HepG2 (cell line): Measurements from ENCODE around the gene MARCHF9. TPM values are rescaled to one million over a fixed set of nuclear protein-coding genes. Genes with fewer than 3 reads are reported as not detected.

Experiments used
- ATF3 ChIP-seq: sonication (generic); formaldehyde crosslinking; IDR thresholded peaks from 2 replicates; pipeline ENCODE4 v1.4.0; 2020; ENCODE audit warnings: missing genetic modification reagents
- ATF5 ChIP-seq: sonication (generic); formaldehyde crosslinking; IDR thresholded peaks from 2 replicates; pipeline ENCODE4 v1.4.0; 2020; ENCODE audit warnings: mild to moderate bottlenecking, low read depth, missing genetic modification reagents
- CBFB ChIP-seq: sonication (generic); formaldehyde crosslinking; IDR thresholded peaks from 2 replicates; pipeline ENCODE4 v1.4.0; 2020; ENCODE audit warnings: missing genetic modification reagents
- CCAR2 ChIP-seq: fragments of 200-400 bp; formaldehyde crosslinking; optimal IDR thresholded peaks from 2 replicates; pipeline ENCODE3; 2018; ENCODE audit warnings: low read depth, mild to moderate bottlenecking, low read length, moderate library complexity
- DRAP1 ChIP-seq: IDR thresholded peaks from 2 replicates; pipeline ENCODE4 v1.6.1; 2016; ENCODE audit warnings: missing genetic modification reagents, missing compliant biosample characterization
- E2F2 ChIP-seq: sonication (generic); formaldehyde crosslinking; IDR thresholded peaks from 2 replicates; pipeline ENCODE4 v1.4.0; 2020; ENCODE audit warnings: missing genetic modification reagents, borderline replicate concordance
- FOXA1 ChIP-seq, 2 experiments: fragments of 450-650 bp in 1 of 2; sonication (generic) in 1 of 2; formaldehyde crosslinking in 1 of 2; IDR thresholded peaks; 2 replicates each; pipeline versions ENCODE4 v1.4.0 to v1.6.1; 2016 to 2020; ENCODE audit warnings: missing genetic modification reagents in 1 of 2
- JDP2 ChIP-seq: sonication (generic); formaldehyde crosslinking; IDR thresholded peaks from 2 replicates; pipeline ENCODE4 v1.8.1; 2022; ENCODE audit warnings: missing genetic modification reagents, borderline replicate concordance
- KAT2B ChIP-seq: fragments of 150-350 bp; IDR thresholded peaks from 2 replicates; pipeline ENCODE4 v1.6.1; 2014; ENCODE audit warnings: low read depth, low read length, borderline replicate concordance
- KAT7 ChIP-seq: IDR thresholded peaks from 2 replicates; pipeline ENCODE4 v1.6.1; 2018; ENCODE audit warnings: borderline replicate concordance, missing compliant biosample characterization
- KDM5B ChIP-seq: sonication (generic); formaldehyde crosslinking; IDR thresholded peaks from 2 replicates; pipeline ENCODE4 v1.4.0; 2020; ENCODE audit warnings: missing genetic modification reagents, mild to moderate bottlenecking, borderline replicate concordance
- LRRFIP1 ChIP-seq: sonication (generic); formaldehyde crosslinking; conservative IDR thresholded peaks from 2 replicates; pipeline ENCODE4 v1.4.0; 2020; ENCODE audit warnings: missing genetic modification reagents
- MTF1 ChIP-seq: sonication (generic); formaldehyde crosslinking; IDR thresholded peaks from 2 replicates; pipeline ENCODE4 v1.5.0; 2020; ENCODE audit warnings: missing genetic modification reagents
- MYC ChIP-seq: sonication (generic); formaldehyde crosslinking; IDR thresholded peaks from 2 replicates; pipeline ENCODE4 v1.9.0; 2021; ENCODE audit warnings: missing genetic modification reagents, borderline replicate concordance
- NR3C1 ChIP-seq: sonication (generic); formaldehyde crosslinking; IDR thresholded peaks from 2 replicates; pipeline ENCODE4 v1.4.0; 2020; ENCODE audit warnings: missing genetic modification reagents
- PRPF4 ChIP-seq: fragments of 200-400 bp; formaldehyde crosslinking; IDR thresholded peaks from 2 replicates; pipeline ENCODE4 v1.6.1; 2016; ENCODE audit warnings: low read length, low read depth; ENCODE audit not compliant: poor library complexity, severe bottlenecking
- RFXAP ChIP-seq: sonication (generic); formaldehyde crosslinking; IDR thresholded peaks from 2 replicates; pipeline ENCODE4 v1.4.0; 2020; ENCODE audit warnings: missing genetic modification reagents, borderline replicate concordance
- SRF ChIP-seq: IDR thresholded peaks from 2 replicates; pipeline ENCODE4 v1.6.1; 2011; ENCODE audit warnings: mild to moderate bottlenecking, low read depth, low read length, moderate library complexity
- TBX3 ChIP-seq: fragments of 450-650 bp; IDR thresholded peaks from 2 replicates; pipeline ENCODE4 v1.6.1; 2017; ENCODE audit warnings: antibody characterized with exemption, mild to moderate bottlenecking, inconsistent platforms, borderline replicate concordance
- ZFP36 ChIP-seq: fragments of 150-350 bp; IDR thresholded peaks from 2 replicates; pipeline ENCODE4 v1.6.1; 2018; ENCODE audit warnings: borderline replicate concordance, low read length, low read depth; ENCODE audit not compliant: partially characterized antibody
- ZKSCAN5 ChIP-seq: sonication (generic); formaldehyde crosslinking; IDR thresholded peaks from 2 replicates; pipeline ENCODE4 v1.5.1; 2020; ENCODE audit warnings: mild to moderate bottlenecking, missing genetic modification reagents
- ZNF337 ChIP-seq: sonication (generic); formaldehyde crosslinking; IDR thresholded peaks from 2 replicates; pipeline ENCODE4 v1.5.1; 2020; ENCODE audit warnings: missing genetic modification reagents, low read depth, mild to moderate bottlenecking, borderline replicate concordance
- ZNF354B ChIP-seq: sonication (generic); formaldehyde crosslinking; IDR thresholded peaks from 2 replicates; pipeline ENCODE4 v1.8.0; 2022; ENCODE audit warnings: mild to moderate bottlenecking, missing genetic modification reagents
- ZNF451 ChIP-seq: sonication (generic); formaldehyde crosslinking; IDR thresholded peaks from 2 replicates; pipeline ENCODE4 v1.5.0; 2020; ENCODE audit warnings: mild to moderate bottlenecking, missing genetic modification reagents
- ZNF737 ChIP-seq: sonication (generic); formaldehyde crosslinking; IDR thresholded peaks from 2 replicates; pipeline ENCODE4 v1.5.0; 2020; ENCODE audit warnings: missing genetic modification reagents, mild to moderate bottlenecking, borderline replicate concordance
- polyA plus RNA-seq, 8 experiments: library from polyadenylated mRNA; depleted of rRNA in 3 of 8; stranded (reverse) in 7 of 8; unstranded in 1 of 8; fragments of >200 nt; fragmentation: Illumina TruSeq in 4 of 8; extraction: Trizol in 4 of 8; gene quantifications; 2 replicates each; pipeline versions ENCODE4 v1.2.1 to v1.2.3, GENCODE V29; 2011 to 2016; ENCODE audit warnings: low read depth in 4 of 8, missing spikeins in 1 of 8, mixed read lengths in 1 of 8; ENCODE audit not compliant: insufficient read depth in 1 of 8
- total RNA-seq, 5 experiments: library from RNA; depleted of rRNA; stranded (reverse); fragments of >200 nt; fragmentation: Illumina TruSeq; extraction: Trizol; gene quantifications; 2 replicates each; pipeline ENCODE4 v1.2.3, GENCODE V29; 2016; ENCODE audit warnings: low read depth in 1 of 5

The MARCHF9 gene
- total and polyA plus RNA-seq, 2 of the 13 experiments (the other 11 are each of a cell fraction or from before 2014, with no cell fraction given): 5.7 to 9.6 TPM

- no peak for TF ChIP-seq LRRFIP1 (CRISPR knock-in tag)
- TF ChIP-seq MTF1 (CRISPR knock-in tag): no peak; the same call in 1 of the 2 replicates
- TF ChIP-seq CCAR2: no peak
- TF ChIP-seq ZNF354B (CRISPR knock-in tag): no peak
- no peak for TF ChIP-seq ATF3
- TF ChIP-seq FOXA1 (IDR thresholded peaks at IDR 0.05): no peak
- TF ChIP-seq FOXA1 (CRISPR knock-in tag; IDR thresholded peaks at IDR 0.05): no peak
- peak; percentile 63 for TF ChIP-seq DRAP1 (CRISPR knock-in tag)
- TF ChIP-seq ZNF337 (CRISPR knock-in tag): no peak
- TF ChIP-seq ZFP36: no peak
- TF ChIP-seq JDP2 (CRISPR knock-in tag): no peak
- no peak for TF ChIP-seq ATF5 (CRISPR knock-in tag)
- 0 out of 2 replicates have a peak, but pooled peaks have one; percentile 49 for TF ChIP-seq RFXAP (CRISPR knock-in tag)
- TF ChIP-seq E2F2: no peak
- TF ChIP-seq CBFB (CRISPR knock-in tag): no peak
- TF ChIP-seq KAT2B: no peak
- no peak for TF ChIP-seq ZNF451
- TF ChIP-seq MYC (CRISPR knock-in tag): peak; percentile 54; the same call in 1 of the 2 replicates
- no peak for TF ChIP-seq SRF
- no peak for TF ChIP-seq TBX3
- TF ChIP-seq ZNF737: 0 out of 2 replicates have a peak, but pooled peaks have one; percentile 33
- TF ChIP-seq PRPF4: no peak
- peak; percentile 65; the same call in 1 of the 2 replicates for TF ChIP-seq KDM5B (CRISPR knock-in tag)
- no peak for TF ChIP-seq KAT7
- no peak for TF ChIP-seq ZKSCAN5 (CRISPR knock-in tag)
- TF ChIP-seq NR3C1 (CRISPR knock-in tag): no peak
These were observed 810 bp downstream of the MARCHF9 start (continued) for GRCh38 chr12:57755454-57756372.
